Right cardiac atrium (tissue), 5 donors: ENCODE results near the gene CAVIN2. TPM values are rescaled to one million over a fixed set of nuclear protein-coding genes. Genes with fewer than 3 reads are reported as not detected.

Source experiments
- ATAC-seq, 2 donors: fragments of 200-7000 bp; cut with Tn5 transposase; one replicate each; pipeline versions ENCODE4 v1.8.0 to v1.9.1; 2020; ENCODE audit warnings: moderate library complexity in 2 of 2, mild to moderate bottlenecking in 1 of 2
- DNase-seq, 3 donors: peaks; one replicate each; pipeline ENCODE4 v3.0.0-alpha.2; 2020
- H3K27ac ChIP-seq: one replicate; pipeline ENCODE4 v1.5.1; 2013; ENCODE audit warnings: mild to moderate bottlenecking, low read length, control low read depth, moderate library complexity
- H3K27me3 ChIP-seq: one replicate; pipeline ENCODE4 v1.6.1; 2013; ENCODE audit not compliant: control insufficient read depth, insufficient read depth
- H3K4me1 ChIP-seq: one replicate; pipeline ENCODE4 v1.6.1; 2013; ENCODE audit warnings: low read length; ENCODE audit not compliant: control insufficient read depth, insufficient read depth
- H3K4me3 ChIP-seq: one replicate; pipeline ENCODE4 v1.5.1; 2013; ENCODE audit warnings: low read length, control low read depth
- H3K9me3 ChIP-seq: one replicate; pipeline ENCODE4 v1.6.1; 2013; ENCODE audit warnings: low read length; ENCODE audit not compliant: control insufficient read depth
- WGBS: extraction: QIAGEN DNeasy Blood & Tissue Kit; methylation state at CpG from one replicate; pipeline ENCODE4 v1.1.7; 2013; 5-methylcytosine and 5-hydroxymethylcytosine counted together
- intact Hi-C, 4 donors: fragments of 100-400 bp; cut with DNase I; formaldehyde crosslinking; loops; one replicate each; pipeline versions ENCODE4 v1.11.0 to v1.14.0; 2022 to 2023
- long read RNA-seq, 4 donors: library from polyadenylated mRNA; unstranded; transcript quantifications; one replicate each; pipeline ENCODE4 v2.0.0, GENCODE V29; 2020 to 2021
- polyA plus RNA-seq: library from polyadenylated mRNA; stranded (reverse); fragments of 200-250 nt; gene quantifications from one replicate; pipeline ENCODE4 v1.2.3, GENCODE V29; 2013
- total RNA-seq, 4 donors: library from RNA; stranded (reverse); fragmentation: NEBNext Ultra II Directional; extraction: Animal tissue kit (Norgen Biotek cat#: 25700); gene quantifications; one replicate each; pipeline ENCODE4 v1.2.1, GENCODE V29; 2021
- donor health status: healthy with polysubstance abuse.
- donor health status: DM: no; HTN: yes; CAD: no.
- donor health status: DM: no; HTN: no; CAD: no.
- donor health status: DM: no; HTN: yes; CAD: no; lungs with severe emphysema.
- donor health status: DM: yes; HTN: yes; CAD: no.

The CAVIN2 gene, protein sequence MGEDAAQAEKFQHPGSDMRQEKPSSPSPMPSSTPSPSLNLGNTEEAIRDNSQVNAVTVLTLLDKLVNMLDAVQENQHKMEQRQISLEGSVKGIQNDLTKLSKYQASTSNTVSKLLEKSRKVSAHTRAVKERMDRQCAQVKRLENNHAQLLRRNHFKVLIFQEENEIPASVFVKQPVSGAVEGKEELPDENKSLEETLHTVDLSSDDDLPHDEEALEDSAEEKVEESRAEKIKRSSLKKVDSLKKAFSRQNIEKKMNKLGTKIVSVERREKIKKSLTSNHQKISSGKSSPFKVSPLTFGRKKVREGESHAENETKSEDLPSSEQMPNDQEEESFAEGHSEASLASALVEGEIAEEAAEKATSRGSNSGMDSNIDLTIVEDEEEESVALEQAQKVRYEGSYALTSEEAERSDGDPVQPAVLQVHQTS
- total RNA-seq = 100 to 1,000 TPM in 3 of 4 donors, 10 to 100 TPM in 1; 97.9 to 128 (median 119) TPM
- 76.0 TPM for polyA plus RNA-seq
- long read RNA-seq, donor 1, transcript CAVIN2-201 (2 exons, 3,229 nt) = major isoform, 510 of 540 reads
- long read RNA-seq, donor 1, partial matches to known transcripts = 24 of 540 reads
- long read RNA-seq, donor 1, other reads (novel, unspliced or antisense) = 6 of 540 reads
- long read RNA-seq, donor 2, transcript CAVIN2-201 (2 exons, 3,229 nt) = major isoform, 149 of 163 reads
- long read RNA-seq, donor 2, partial matches to known transcripts = 13 of 163 reads
- long read RNA-seq, donor 2, other reads (novel, unspliced or antisense) = 1 of 163 reads
- long read RNA-seq, donor 3, transcript CAVIN2-201 (2 exons, 3,229 nt) = major isoform, 752 of 800 reads
- long read RNA-seq, donor 3, partial matches to known transcripts = 0 of 800 reads
- long read RNA-seq, donor 3, other reads (novel, unspliced or antisense) = 48 of 800 reads
- long read RNA-seq, donor 4, transcript CAVIN2-201 (2 exons, 3,229 nt) = major isoform, 151 of 158 reads
- long read RNA-seq, donor 4, partial matches to known transcripts = 7 of 158 reads
- long read RNA-seq, donor 4, other reads (novel, unspliced or antisense) = 0 of 158 reads

DNA sequence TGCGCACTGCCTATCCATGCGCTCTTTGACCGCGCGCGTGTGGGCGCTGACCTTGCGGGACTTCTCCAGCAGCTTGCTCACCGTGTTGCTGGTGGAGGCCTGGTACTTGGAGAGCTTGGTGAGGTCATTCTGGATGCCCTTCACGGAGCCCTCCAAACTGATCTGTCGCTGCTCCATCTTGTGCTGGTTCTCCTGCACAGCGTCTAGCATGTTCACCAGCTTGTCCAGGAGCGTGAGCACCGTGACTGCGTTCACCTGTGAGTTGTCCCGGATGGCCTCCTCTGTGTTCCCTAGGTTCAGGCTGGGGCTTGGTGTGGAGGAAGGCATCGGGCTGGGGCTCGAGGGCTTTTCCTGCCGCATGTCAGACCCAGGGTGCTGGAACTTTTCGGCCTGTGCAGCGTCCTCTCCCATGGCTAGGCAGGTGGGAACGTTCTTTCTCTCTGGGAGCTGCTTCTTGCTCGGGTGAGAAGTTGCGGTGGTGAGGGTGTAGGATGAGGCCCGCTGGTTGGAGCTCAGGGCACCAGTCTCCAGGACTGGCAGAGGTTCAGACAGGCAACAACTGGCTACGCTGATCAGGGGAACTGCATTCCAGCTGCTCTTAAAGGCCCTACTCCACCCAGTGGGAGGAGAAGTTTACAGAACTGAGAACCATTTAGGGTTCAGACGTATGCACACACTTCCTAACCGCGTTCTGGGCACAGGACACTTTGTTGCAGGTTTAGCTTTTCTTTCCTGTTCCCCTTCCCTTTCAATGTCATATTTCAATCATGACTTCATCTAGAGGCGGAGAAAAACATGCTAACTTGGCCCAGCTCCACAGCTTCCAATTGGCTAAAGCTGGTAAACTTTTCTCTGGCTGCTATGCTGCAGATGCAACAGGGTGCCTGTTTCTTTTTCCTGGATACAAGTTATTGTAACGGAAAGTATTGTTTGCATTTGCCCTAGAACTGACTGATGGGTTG lies at the start of gene CAVIN2:
CAVIN2 (minus strand) TSS at position 574 of the 962 bp plus-strand sequence; CDS start at position 411, 163 bp downstream.
- DNase-seq = peak; percentile 74 to 84 (median 82)
- ATAC-seq = peak; percentile 91 to 94
- Histone ChIP-seq H3K4me1 (no peaks in the 10 kb centered on the region), H3K27me3 (no peaks in the 10 kb centered on the region), H3K27ac (peak within 1 kb of the TSS; percentile 89), H3K9me3 (no peaks in the 10 kb centered on the region), H3K4me3 (peak within 1 kb of the TSS; percentile 52)
- intact Hi-C loops = no loop called here
- 16% methylated on average over 31 of the region's 31 CpGs for WGBS

DNA sequence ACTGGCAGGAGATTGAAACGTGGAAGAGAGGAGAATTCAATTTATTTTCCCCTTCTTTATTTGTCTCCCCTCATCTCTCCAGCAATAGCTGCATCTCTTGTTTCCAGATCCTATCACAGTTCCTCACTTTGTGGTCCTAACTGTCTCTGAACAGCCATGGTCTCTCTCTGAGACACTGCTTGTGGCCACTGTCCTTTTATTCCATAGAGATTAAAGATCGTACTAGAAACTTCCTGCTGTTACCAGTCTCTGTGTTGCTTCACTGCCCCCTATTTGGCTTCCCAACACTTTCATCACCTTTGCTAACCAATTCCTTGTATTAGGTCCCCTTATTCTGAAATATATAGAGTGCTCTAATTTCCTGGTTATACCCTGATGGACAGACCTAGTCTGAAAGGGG lies 48.9 kb upstream of the CAVIN2 start:
- intact Hi-C loops = no loop called here
- Histone ChIP-seq H3K4me3 (no peak overlapping the region), H3K4me1 (no peaks in the 10 kb centered on the region), H3K27ac (no peak overlapping the region), H3K27me3 (no peaks in the 10 kb centered on the region), H3K9me3 (no peaks in the 10 kb centered on the region)
- DNase-seq = no peak
- WGBS = 47% methylated on average over 2 of the region's 2 CpGs
- no peak for ATAC-seq

DNA sequence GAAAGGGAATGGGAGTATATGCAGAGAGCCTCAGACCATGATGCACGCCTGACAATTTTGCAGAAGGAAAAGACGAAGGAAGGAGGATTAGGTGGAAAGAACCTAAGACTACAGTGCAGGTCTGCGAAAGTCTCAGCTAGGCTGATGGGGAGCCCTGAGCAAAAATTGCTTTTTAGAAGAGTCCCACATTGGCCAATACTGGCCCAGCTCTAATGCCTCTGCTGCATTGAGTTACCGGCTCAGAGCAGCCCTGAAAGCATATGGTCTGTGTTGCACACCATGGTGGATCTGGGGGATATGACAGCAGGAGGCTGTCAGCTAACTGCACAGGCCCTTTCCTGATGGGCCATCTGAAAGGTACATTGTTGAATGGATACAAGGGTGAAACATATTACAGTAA lies 48.3 kb upstream of the CAVIN2 start:
- intact Hi-C loops = no loop called here
- no peak for DNase-seq
- Histone ChIP-seq H3K9me3 (no peaks in the 10 kb centered on the region), H3K27me3 (no peaks in the 10 kb centered on the region), H3K4me3 (no peak overlapping the region), H3K27ac (no peak overlapping the region), H3K4me1 (no peaks in the 10 kb centered on the region)
- 98% methylated on average over 4 of the region's 4 CpGs for WGBS
- ATAC-seq = no peak

DNA sequence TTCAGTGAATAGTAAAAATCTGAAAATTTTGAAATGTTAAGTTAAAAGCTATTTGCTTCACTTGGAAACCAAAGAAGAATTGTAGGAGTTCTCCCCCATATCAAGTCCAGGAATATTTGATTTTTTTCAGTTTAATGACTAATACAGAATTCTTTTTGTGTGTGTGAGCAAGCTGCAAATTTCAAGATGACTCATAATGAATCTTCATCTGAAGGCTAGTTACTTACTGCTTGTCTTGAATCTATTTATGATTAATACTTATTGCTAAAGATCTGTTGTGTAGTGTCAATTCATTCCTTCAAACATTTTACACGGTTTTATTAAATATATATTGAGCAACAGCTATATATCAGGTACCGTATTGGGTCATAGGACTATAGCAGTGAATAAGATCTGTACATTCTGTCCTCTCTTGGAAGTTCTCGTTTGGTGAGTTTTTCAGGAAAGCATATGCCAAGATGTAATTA lies 47.8 kb upstream of the CAVIN2 start:
- Histone ChIP-seq H3K4me3 (no peak overlapping the region), H3K4me1 (no peaks in the 10 kb centered on the region), H3K9me3 (no peaks in the 10 kb centered on the region), H3K27me3 (no peaks in the 10 kb centered on the region), H3K27ac (no peak overlapping the region)
- intact Hi-C loops = no loop called here
- DNase-seq (no peak), ATAC-seq (no peak)
- WGBS = 54% methylated on average over 3 of the region's 3 CpGs

DNA sequence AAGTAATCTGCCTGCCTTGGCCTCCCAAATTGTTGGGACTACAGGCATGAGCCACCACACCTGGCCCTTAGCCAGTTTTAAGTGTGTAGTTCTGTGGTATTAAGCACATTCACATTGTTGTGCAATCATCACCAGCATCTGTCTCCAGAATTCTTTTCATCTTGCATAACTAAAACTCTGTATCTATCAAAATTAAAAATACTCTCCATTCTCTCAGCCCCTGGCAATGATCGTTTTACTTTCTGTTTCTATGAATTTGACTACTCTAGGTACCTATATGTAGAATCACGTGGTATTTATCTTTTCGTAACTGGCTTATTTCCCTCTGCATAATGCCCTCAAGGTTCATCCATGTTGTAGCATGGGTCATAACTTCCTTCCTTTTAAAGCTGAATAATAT lies 45.5 kb upstream of the CAVIN2 start:
- intact Hi-C loops = no loop called here

DNA sequence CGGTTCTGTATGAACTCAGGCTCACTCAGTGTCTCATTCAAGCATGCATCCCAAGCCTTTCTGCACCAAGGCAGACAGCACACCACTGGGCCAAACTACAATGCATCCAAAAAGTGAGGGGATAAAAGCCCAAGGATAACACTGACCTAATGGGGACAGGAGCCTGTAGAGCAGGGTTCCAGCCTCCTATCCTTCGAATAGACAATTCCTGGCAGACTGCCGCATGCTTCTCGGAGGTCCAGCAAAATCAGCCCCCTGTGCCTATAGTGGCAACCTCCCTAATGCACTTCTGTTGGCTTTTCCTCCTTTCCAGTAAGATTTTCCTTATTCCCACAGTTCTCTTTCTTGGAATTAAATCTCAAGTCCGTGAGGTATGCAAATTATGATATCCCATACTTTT lies 44.8 kb upstream of the CAVIN2 start:
- DNase-seq = no peak
- no peak for ATAC-seq
- no peak overlapping the region for H3K27ac ChIP-seq
- H3K4me3 ChIP-seq = no peak overlapping the region
- H3K4me1 ChIP-seq = no peaks in the 10 kb centered on the region
- no peaks in the 10 kb centered on the region for H3K9me3 ChIP-seq
- intact Hi-C loops = no loop called here
- no peaks in the 10 kb centered on the region for H3K27me3 ChIP-seq
- WGBS = 66% methylated on average over 5 of the region's 5 CpGs

More for the DNA sequence above, 45.5 kb upstream of the CAVIN2 start:
- no peak overlapping the region for H3K27ac ChIP-seq
- WGBS = 75% methylated on average over 3 of the region's 3 CpGs
- ATAC-seq = no peak
- no peaks in the 10 kb centered on the region for H3K9me3 ChIP-seq
- no peak overlapping the region for H3K4me3 ChIP-seq
- no peaks in the 10 kb centered on the region for H3K4me1 ChIP-seq
- no peak for DNase-seq
- no peaks in the 10 kb centered on the region for H3K27me3 ChIP-seq

DNA sequence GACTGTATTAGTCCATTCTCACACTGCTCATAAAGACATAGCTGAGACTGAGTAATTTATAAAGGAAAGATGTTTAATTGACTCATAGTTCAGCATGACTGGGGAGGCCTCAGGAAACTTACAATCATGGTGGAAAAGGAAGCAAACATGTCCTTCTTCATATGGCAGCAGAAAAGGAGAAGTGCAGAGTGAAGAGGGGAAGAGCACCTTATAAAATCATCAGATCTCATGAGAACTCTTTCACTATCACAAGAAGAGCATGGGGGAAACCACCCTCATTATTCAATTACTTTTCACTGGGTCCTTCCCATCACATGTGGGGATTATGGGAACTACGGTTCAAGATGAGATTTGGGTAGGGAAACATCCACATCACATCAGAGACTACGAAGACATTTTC lies 43.0 kb upstream of the CAVIN2 start:
- 94% methylated on average over 2 of the region's 2 CpGs for WGBS
- DNase-seq = no peak
- no peak for ATAC-seq
- peaks cover 4% of the 10 kb centered on the region for H3K4me1 ChIP-seq
- no peak overlapping the region for H3K4me3 ChIP-seq
- intact Hi-C loops = no loop called here
- no peaks in the 10 kb centered on the region for H3K27me3 ChIP-seq
- H3K9me3 ChIP-seq = no peaks in the 10 kb centered on the region
- no peak overlapping the region for H3K27ac ChIP-seq

DNA sequence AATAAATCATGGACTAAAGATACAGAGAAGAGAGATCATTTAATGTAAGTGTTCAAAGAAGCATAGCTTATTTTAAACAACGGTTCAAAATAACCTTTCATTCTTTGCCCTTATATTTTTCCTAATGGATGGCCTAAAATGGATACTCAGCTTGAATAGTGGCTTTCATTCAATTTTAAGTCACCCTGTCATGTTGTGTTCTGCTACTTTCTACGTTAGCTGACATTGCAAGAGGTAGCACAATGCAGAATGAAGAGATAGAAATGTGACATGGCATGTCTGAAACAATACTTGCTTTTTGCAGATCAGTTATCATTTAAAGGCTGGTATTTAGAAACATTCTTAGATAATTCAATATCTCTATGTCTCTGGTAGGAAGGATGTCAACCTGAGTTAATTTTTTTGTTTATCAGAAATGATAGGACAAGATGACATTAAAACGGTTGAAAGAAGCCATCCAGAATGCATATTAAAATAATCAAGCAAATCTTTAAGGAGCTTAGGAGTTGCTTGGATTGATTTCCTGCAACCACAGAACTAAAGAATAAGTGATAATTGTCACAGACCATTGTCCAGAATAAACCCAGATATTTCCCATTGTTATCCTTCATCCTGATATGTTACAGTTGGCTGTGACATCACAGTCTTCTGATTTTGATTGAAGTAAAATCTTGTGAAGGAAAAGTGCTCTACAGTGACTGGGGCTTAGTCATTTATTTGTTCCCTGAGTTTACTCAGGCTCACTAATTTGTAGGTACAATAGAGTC lies 41.7 kb upstream of the CAVIN2 start:
- WGBS = 78% methylated on average over 3 of the region's 3 CpGs
- Histone ChIP-seq H3K9me3 (no peaks in the 10 kb centered on the region), H3K27me3 (no peaks in the 10 kb centered on the region), H3K27ac (no peak overlapping the region), H3K4me3 (no peak overlapping the region), H3K4me1 (peaks cover 4% of the 10 kb centered on the region)
- no peak for ATAC-seq
- DNase-seq = no peak
- intact Hi-C loops = no loop called here

DNA sequence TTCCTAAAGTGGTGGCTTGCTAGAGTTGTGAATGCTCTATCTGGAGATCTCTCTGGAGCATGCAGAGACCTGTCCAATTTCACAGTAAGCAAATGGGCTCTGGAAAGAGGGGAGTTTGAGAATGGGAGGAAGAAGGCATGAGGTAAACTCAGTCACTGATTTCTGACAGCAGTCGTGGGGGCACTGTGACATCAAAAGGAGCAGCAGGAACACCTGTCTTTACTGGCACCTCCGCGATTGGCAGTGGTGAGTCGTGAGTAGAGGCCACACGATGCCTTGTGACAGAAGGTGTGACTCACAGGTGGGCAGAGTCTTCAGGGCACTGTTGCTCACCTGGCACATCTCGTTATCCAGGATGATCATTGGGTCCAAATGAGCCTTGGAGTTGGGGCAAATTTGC lies 38.8 kb upstream of the CAVIN2 start:
- H3K27ac ChIP-seq = no peak overlapping the region
- ATAC-seq = no peak
- 88% methylated on average over 6 of the region's 6 CpGs for WGBS
- intact Hi-C loops = no loop called here
- H3K27me3 ChIP-seq = no peaks in the 10 kb centered on the region
- DNase-seq = no peak
- H3K4me1 ChIP-seq = peaks cover 4% of the 10 kb centered on the region
- H3K9me3 ChIP-seq = no peaks in the 10 kb centered on the region
- H3K4me3 ChIP-seq = no peak overlapping the region

DNA sequence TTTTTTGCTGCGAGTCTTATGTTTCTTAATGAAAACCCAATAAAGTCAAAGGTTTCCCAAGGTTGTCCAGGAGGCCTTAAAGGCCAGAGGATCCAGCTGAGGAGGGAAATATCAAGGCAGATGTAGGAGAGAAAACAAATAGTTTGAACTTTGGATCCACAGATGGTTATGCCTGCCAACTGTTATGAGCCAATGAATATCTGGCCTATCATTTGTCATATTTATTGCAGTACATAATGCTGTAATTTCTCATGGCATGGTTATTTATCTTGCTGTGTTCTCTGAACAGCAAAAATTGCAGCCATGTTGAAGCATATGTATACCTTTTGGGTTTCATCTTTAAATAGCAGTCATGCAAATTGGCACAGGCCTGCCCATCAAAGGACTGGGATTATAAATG lies 38.2 kb upstream of the CAVIN2 start:
- intact Hi-C loops = no loop called here
- WGBS = 64% methylated on average over 1 of the region's 1 CpG
- ATAC-seq = peak in 1 of 2 donors; percentile 25

More for the DNA sequence above, 38.2 kb upstream of the CAVIN2 start:
- Histone ChIP-seq H3K4me1 (peaks cover 4% of the 10 kb centered on the region), H3K4me3 (no peak overlapping the region), H3K27ac (no peak overlapping the region), H3K27me3 (no peaks in the 10 kb centered on the region), H3K9me3 (no peaks in the 10 kb centered on the region)
- no peak for DNase-seq
